Mesodermal cell (in vitro differentiated cells): ENCODE data around the gene ANTKMT.

Experiments used
- H3K27ac ChIP-seq: 2 replicates; pipeline ENCODE4 v1.7.0; 2013; ENCODE audit warnings: mild to moderate bottlenecking, low read depth, low read length, moderate library complexity; ENCODE audit not compliant: severe bottlenecking
- H3K36me3 ChIP-seq: 2 replicates; pipeline ENCODE4 v1.7.1; 2013; ENCODE audit warnings: mild to moderate bottlenecking, low read length, moderate library complexity; ENCODE audit not compliant: control insufficient read depth, insufficient read depth
- H3K4me1 ChIP-seq: one replicate; pipeline ENCODE4 v1.7.1; 2013; ENCODE audit warnings: mild to moderate bottlenecking, low read length; ENCODE audit not compliant: insufficient read depth, control insufficient read depth, poor library complexity, severe bottlenecking
- H3K4me3 ChIP-seq: 2 replicates; pipeline ENCODE4 v1.7.0; 2013; ENCODE audit warnings: low read length, control low read depth, mild to moderate bottlenecking; ENCODE audit not compliant: insufficient read depth, poor library complexity, severe bottlenecking; ENCODE audit errors: extremely low read depth
- H3K9me3 ChIP-seq: 2 replicates; pipeline ENCODE4 v1.7.1; 2013; ENCODE audit warnings: mild to moderate bottlenecking, low read length, moderate library complexity; ENCODE audit not compliant: control insufficient read depth
- WGBS, 2 experiments: methylation state at CpG; one replicate each; pipeline ENCODE4 v1.1.5; 2013; ENCODE audit warnings: missing lambda C conversion rate in 2 of 2; ENCODE audit not compliant: insufficient coverage in 2 of 2; 5-methylcytosine and 5-hydroxymethylcytosine counted together

ANTKMT gene

DNA sequence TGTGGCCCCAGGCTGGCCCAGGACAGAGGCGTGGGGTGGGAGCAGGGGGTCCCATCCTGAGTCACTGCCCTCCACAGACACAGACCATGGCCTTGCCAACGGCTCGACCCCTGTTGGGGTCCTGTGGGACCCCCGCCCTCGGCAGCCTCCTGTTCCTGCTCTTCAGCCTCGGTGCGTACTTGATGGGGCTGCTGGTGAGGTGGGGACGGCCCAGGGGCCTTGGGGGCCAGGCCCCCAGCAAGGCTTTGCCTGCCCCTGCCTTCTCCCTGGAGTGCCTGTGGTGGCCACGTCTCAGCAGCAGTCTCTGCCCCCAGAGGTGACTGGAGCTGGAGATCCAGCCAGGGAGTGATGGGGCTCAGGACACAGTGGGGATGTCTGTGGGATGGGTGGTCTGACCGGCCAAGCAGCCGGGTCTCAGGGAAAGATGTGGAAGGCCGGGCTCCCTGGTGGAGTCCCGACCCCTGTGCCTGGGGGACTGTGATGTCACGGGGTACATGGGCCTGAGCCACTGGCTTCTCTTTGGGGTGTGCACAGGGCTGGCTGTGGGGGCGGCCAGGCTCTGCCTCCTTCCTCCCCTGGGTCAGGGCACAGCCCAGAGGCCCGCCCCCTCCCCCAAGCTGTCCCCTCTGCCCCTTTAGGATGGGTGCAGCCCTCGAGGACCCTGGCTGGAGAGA lies 41.8 kb downstream of the ANTKMT start:
- no peak overlapping the region for H3K4me3 ChIP-seq
- H3K9me3 ChIP-seq = no peaks in the 10 kb centered on the region
- no peaks in the 10 kb centered on the region for H3K4me1 ChIP-seq
- no peaks in the 10 kb centered on the region for H3K36me3 ChIP-seq
- no peak overlapping the region for H3K27ac ChIP-seq
- WGBS, 2 experiments = 92 to 93% methylated on average over 12 to 15 of the region's 17 CpGs

DNA sequence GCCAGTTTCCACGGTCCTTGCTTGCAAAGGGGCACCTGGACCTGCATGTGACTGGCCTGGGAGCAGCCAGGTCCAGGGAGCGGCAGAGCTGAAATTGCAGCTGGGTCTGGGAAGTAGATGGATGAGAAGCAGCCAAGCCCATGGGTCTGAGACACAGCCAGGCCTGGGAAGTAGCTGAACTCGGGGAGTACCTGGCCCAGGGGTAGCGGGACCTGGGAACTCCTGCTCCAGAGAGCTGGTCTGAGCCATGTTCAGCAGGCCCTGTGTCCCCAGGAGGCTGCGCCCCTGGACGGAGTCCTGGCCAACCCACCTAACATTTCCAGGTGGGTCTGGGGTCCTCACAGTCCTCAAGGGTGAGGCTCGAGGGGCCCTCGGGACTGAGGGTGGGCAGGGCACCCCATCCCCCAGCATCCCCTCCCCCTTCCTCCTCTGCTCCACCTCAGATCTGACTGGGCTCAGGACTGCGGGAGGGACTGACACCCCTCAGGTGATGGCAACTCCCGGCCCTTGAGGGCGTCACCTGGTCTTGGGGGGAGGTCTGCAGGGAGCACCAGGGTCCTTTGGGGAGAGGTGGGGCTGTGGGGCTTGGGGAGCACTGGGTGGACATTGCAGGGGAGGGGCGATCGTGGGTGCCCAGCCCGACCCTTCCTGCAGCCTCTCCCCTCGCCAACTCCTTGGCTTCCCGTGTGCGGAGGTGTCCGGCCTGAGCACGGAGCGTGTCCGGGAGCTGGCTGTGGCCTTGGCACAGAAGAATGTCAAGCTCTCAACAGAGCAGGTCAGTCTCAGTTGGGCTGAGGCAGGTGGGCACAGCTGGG lies 42.6 kb downstream of the ANTKMT start:
- H3K36me3 ChIP-seq = no peaks in the 10 kb centered on the region
- no peaks in the 10 kb centered on the region for H3K4me1 ChIP-seq
- H3K27ac ChIP-seq = no peak overlapping the region
- 90 to 94% methylated on average over 9 to 15 of the region's 21 CpGs for WGBS, 2 experiments
- H3K9me3 ChIP-seq = no peaks in the 10 kb centered on the region
- no peak overlapping the region for H3K4me3 ChIP-seq

DNA sequence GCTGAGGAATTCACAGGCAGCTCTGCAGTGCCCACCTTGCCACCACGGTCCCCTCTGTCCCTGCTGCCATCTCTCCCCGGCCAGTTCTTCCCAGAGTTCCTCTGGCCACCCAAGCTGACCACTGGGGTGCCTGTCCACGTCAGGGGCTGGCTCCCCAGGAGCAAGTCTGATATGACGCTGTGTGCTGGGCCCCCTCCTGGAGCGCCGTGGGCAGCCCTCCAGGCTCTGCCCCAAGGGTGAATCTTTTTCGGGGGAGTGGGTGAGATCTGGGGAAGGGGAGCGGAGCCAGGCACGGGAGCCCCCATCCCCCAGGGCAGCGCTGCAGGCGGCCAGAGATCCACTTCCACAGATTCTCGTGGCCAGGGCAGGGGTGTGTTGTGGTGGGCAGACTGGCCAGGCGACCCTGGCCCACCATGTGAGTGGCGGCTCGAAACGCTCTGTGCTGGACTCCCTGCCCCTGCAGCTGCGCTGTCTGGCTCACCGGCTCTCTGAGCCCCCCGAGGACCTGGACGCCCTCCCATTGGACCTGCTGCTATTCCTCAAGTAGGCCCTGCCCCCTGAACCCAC lies 43.3 kb downstream of the ANTKMT start:
- no peaks in the 10 kb centered on the region for H3K36me3 ChIP-seq
- H3K4me1 ChIP-seq = no peaks in the 10 kb centered on the region
- no peak overlapping the region for H3K4me3 ChIP-seq
- no peaks in the 10 kb centered on the region for H3K9me3 ChIP-seq
- H3K27ac ChIP-seq = no peak overlapping the region
- WGBS, 2 experiments = 85 to 92% methylated on average over 9 to 16 of the region's 20 CpGs

GRCh38 chr16:764848-765487 lies 44.0 kb downstream of the ANTKMT start:
- no peaks in the 10 kb centered on the region for H3K9me3 ChIP-seq
- H3K4me1 ChIP-seq = no peaks in the 10 kb centered on the region
- no peak overlapping the region for H3K4me3 ChIP-seq
- no peaks in the 10 kb centered on the region for H3K36me3 ChIP-seq
- WGBS, 2 experiments = 91 to 92% methylated on average over 29 to 36 of the region's 38 CpGs
- no peak overlapping the region for H3K27ac ChIP-seq

GRCh38 chr16:765488-765865 lies 44.5 kb downstream of the ANTKMT start:
- H3K36me3 ChIP-seq = no peaks in the 10 kb centered on the region
- no peak overlapping the region for H3K4me3 ChIP-seq
- H3K4me1 ChIP-seq = no peaks in the 10 kb centered on the region
- WGBS, 2 experiments = 92 to 95% methylated on average over 27 to 28 of the region's 29 CpGs
- no peak overlapping the region for H3K27ac ChIP-seq
- no peaks in the 10 kb centered on the region for H3K9me3 ChIP-seq

- WGBS, 2 experiments = 93 to 97% methylated on average over 26 to 28 of the region's 29 CpGs
- H3K27ac ChIP-seq = no peak overlapping the region
Observed at GRCh38 chr16:766008-766819, 45.3 kb downstream of the ANTKMT start.

GRCh38 chr16:766820-767640 lies 46.1 kb downstream of the ANTKMT start:
- 85 to 86% methylated on average over 24 to 27 of the region's 48 CpGs for WGBS, 2 experiments
- H3K27ac ChIP-seq = no peak overlapping the region
- no peaks in the 10 kb centered on the region for H3K4me1 ChIP-seq
- no peak overlapping the region for H3K4me3 ChIP-seq
- no peaks in the 10 kb centered on the region for H3K36me3 ChIP-seq
- no peaks in the 10 kb centered on the region for H3K9me3 ChIP-seq

More at GRCh38 chr16:766008-766819, 45.3 kb downstream of the ANTKMT start:
- Histone ChIP-seq H3K9me3 (no peaks in the 10 kb centered on the region), H3K4me3 (no peak overlapping the region), H3K4me1 (no peaks in the 10 kb centered on the region), H3K36me3 (no peaks in the 10 kb centered on the region)

DNA sequence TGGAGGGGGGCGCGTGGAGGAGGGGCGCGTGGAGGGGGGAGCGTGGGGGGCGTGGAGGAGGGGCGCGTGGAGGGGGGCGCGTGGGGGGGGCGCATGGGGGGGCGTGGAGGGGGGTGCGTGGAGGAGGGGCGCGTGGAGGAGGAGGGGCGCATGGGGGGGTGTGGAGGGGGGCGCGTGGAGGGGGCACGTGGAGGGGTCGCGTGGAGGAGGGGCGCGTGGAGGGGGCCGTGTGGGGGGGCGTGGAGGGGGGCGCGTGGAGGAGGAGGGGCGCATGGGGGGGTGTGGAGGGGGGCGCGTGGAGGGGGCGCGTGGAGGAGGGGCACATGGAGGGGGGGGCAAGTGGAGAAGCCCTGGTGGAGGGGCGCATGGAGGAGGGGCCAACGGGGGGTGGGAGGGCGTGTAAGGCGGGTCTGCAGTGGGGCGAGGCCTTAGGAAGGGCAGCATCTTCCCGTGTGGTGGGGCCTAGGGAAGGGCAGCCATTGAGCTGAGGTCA lies 46.8 kb downstream of the ANTKMT start:
- WGBS, 2 experiments = 80 to 85% methylated on average over 4 to 6 of the region's 38 CpGs
- Histone ChIP-seq H3K4me1 (no peaks in the 10 kb centered on the region), H3K27ac (no peak overlapping the region), H3K36me3 (no peaks in the 10 kb centered on the region), H3K9me3 (no peaks in the 10 kb centered on the region), H3K4me3 (no peak overlapping the region)

GRCh38 chr16:768428-768827 lies 47.5 kb downstream of the ANTKMT start:
- Histone ChIP-seq H3K36me3 (no peaks in the 10 kb centered on the region), H3K27ac (no peak overlapping the region), H3K4me1 (no peaks in the 10 kb centered on the region), H3K9me3 (no peaks in the 10 kb centered on the region), H3K4me3 (no peak overlapping the region)
- 93 to 95% methylated on average over 21 of the region's 21 CpGs for WGBS, 2 experiments
